ENCODE measurements around the gene TLR8. TPM values are rescaled to one million over a fixed set of nuclear protein-coding genes. Genes with fewer than 3 reads are reported as not detected.
A peak's percentile ranks its signal among the peaks of the same experiment; 100 is the strongest.

TLR8 gene
- total RNA-seq, result 1.5 TPM
- long read RNA-seq, result 0 reads

DNA sequence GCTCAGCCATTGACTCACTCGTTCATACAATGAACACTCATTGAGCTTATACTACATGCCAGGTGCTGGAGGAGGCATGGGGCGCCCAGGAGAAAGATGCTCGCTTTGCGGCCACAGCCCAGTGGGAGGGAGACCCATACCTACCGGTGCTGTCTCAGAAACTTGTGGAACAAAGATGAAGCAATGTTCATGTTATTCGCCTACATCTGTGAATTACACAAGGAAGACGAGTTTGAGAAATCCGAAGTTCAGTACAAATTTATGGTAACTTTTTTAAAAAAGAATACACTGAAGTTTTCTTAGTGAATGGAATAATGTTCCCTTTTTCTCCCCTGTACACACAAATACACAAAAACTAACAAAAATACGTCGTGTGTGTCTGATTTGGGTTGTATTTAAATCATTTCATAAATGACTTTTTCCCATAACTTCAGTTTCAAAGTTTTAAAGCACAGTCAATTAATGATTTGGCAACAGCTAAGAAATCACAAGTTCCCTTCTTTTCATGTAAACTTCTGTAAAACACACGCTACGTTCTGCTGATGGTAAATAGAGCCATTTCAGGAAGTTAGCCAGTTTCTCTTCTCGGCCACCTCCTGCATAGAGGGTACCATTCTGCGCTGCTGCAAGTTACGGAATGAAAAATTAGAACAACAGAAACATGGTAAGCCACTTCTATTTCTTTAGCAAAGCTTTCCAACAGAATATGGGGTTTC lies at the start of gene TLR8:
TLR8 (plus strand) TSS at position 575 of the 716 bp plus-strand sequence; CDS start at position 662, 87 bp downstream.
- intact Hi-C loops (cut with DNase I), result no loop called here
- no peak for ATAC-seq
- DNase-seq (ENCODE audit: missing footprints), result no peak

DNA sequence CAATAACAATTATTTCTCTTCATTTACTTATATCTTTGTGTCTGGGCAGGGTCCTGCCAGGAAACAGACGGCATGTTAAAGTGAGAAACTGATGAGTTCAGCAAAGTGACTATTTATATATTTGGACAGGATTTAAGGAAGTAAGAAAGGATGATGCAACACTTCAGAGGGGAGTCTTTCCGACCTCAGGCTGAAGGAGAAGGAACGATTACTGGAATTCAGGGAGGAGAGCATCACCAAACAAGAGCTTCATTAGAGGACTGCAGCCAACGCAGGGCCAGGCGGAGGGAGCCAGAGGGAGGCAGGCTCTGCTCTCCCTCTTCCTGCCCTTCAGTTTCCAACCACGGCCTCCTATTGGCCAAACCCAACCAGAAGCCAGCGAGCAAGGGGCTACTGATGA lies 41.1 kb upstream of the TLR8 start:
- ATAC-seq, result no peak
- peak; percentile 31 for DNase-seq (ENCODE audit: missing footprints)
- intact Hi-C loops (cut with DNase I), result no loop called here

DNA sequence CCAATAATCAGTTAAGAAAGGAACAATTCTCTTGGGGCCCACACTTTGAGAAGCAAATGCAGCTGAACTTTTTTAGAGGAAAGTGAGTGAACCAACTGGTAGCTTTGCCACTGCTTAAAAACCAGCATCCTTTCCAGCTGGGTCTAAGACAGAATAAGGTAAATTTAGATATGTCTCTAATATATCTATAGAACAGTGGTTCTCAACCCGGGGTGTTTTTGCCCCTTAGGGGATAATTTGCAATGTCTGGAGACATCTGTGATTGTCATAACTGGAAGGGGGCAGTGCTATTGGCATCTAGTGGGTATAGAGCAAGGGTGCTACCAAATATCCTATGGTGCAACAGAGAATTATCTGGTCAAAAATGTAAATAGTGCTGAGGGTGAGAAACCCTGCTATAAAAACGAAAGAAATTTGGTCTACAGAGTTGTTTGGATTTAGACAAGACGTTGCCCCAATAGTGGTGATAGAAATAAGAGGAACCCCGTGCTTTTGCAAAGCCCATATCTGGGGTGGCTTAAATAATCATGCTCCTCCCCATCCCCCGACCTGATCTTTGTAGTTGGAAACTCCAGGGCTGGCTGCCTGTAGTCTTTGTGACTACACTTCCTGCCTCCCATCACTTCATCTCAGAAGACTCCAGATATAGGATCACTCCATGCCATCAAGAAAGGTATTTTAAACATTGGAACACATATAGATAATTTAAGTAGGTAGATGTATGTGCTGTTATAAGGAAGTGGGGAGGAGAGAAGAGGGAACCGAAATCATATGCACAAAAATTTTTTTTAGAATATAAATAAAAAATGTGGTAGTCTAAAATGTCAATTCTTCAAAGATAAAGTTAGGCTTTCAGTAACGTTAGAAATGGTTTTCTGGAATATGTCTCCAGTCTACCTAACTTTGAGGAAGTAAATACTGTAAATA lies 39.7 kb upstream of the TLR8 start, which contains the start of gene TLR7:
TLR7 (plus strand) TSS at position 622 of the 927 bp plus-strand sequence. CDS start 507 bp downstream, outside the sequence.
- DNase-seq (ENCODE audit: missing footprints), result no peak
- intact Hi-C loops (cut with DNase I), result no loop called here
- ATAC-seq, result no peak

DNA sequence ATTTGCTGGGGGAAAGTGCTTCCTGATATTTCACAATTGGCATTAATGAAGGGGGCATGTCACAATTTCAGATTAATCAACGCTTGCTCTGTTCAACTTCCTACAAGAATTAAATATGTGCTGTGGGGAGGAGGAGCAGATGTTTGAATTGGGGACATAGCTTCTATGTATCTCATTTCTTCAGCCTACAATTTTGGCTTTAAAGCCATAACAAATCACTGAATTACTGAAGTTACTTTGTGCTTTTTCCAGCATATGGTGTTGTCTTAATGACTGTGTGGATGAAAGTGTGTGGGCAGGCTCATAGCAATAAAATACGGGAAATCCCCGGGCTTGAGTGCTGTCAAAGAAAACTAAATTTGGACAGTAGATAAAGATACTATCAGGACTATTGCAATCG lies 38.7 kb upstream of the TLR8 start:
- DNase-seq (ENCODE audit: missing footprints) (no peak), ATAC-seq (no peak)
- intact Hi-C loops (cut with DNase I), result no loop called here

DNA sequence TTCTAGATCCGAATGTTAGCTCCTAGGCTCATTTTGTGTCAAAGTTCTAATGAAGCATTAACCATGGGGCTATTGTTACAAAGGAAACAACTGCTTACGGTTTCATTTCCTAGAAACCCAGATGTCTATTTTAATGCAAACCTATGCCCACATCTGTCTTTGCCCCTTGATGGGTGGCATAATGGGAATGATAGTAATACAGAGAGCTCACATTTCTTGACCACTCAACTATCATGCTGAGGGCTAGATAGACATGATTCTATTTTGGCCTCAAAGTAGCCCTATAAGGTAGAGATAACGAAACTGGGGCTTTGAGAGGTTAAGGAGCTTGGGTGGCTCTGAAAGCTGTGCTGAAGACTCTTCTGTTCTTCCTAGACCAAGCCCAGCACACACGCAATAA lies 37.7 kb upstream of the TLR8 start:
- DNase-seq (ENCODE audit: missing footprints), result no peak
- intact Hi-C loops (cut with DNase I), result no loop called here
- ATAC-seq, result no peak

DNA sequence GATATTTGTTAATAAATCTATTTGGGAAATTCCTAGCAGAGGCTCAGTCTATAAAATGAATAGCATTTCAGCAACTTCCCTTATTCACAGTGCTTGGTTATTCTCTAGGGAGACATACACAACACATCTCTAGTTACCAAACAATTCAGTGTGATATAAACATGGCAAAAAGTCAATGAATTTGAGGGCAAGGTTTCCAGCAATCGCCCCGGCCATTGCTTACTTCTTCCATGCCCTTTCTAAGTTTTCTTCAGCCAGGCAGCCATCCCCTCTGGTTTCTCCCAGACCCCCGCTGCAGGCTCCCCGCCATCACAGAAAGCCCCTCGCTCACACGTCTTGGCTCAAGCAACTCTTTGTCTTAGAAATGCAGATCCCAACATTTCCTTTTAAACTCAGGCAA lies 35.2 kb upstream of the TLR8 start:
- intact Hi-C loops (cut with DNase I), result no loop called here
- DNase-seq (ENCODE audit: missing footprints), result no peak
- no peak for ATAC-seq

DNA sequence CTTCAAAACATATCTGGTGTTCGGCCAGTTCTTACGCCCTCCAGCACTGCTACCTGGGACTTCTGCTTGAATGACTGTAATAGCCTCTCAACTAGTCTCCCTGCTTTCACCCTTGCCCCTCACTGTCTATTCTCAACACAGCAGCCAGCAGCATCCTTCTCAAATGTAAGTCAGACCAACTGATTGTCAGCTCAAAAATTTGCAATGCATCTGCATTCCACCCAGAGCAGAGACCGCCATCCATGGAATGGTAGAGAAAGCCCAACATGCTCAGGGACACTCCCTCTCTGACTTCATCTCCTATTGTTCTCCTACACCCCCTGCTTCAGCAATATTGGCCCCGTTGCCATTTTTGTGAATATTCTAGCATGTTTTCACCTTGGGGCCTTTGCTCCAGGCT lies 33.7 kb upstream of the TLR8 start:
- no peak for ATAC-seq
- DNase-seq (ENCODE audit: missing footprints), result no peak
- intact Hi-C loops (cut with DNase I), result no loop called here

DNA sequence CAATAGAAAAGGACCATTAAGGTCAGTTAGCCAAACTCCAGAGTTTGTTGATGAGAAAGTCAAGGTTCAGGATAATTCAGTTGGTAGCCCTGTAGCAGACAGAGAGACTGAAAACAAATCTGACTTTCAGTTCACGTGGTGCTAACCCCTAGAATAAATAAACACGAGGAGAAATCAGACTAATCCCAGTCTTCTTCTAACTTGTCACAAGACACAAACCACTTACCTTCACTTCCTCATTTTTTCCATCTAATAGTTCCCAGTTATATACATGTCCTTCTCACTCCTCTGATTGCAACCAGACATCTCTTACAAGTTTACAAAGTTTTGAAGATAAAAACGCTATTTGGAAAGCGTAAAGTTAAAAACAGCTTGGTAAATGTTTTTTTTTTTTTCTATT lies 31.8 kb upstream of the TLR8 start:
- DNase-seq (ENCODE audit: missing footprints), result no peak
- intact Hi-C loops (cut with DNase I), result no loop called here
- no peak for ATAC-seq

DNA sequence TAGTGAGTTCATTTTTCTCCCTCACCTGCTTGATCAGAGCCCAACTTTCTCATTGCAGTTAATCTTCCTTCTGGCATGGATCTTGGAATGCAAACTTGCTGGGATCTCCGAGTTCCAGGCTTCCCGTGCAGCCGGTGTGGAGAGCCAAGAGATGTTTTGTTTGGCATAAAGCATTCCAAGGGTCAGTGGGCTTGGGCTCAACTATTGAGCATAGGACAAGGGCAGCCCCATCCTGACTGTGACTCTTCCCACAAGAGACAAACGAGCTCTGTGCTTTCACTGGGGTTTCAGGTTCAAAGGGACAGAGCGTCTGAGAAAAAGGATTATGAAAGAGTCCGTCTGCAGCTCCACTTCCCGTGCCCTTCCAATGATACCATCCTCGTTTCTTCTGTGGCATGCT lies 29.0 kb upstream of the TLR8 start:
- intact Hi-C loops (cut with DNase I), result no loop called here
- DNase-seq (ENCODE audit: missing footprints) (no peak), ATAC-seq (no peak)

DNA sequence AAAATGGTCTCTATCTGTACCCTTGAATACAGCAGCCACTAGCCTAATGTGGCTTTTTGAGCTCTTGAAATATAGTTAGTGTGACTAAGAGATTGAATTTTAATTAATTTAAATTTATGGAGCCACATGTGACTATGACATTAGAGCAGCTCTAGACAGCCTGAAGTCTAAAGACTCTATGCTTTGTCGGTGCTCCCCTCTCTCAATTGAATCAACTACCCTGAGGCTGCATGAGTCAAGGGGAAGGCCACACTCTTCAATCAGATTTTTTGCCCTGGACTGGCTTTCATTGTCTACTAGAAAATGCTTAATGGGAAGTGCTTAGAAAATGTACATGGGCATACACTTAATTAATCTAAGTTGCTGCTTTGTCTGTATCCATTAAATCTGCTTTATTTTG lies 27.9 kb upstream of the TLR8 start:
- intact Hi-C loops (cut with DNase I), result no loop called here
- no peak for ATAC-seq
- DNase-seq (ENCODE audit: missing footprints), result no peak

DNA sequence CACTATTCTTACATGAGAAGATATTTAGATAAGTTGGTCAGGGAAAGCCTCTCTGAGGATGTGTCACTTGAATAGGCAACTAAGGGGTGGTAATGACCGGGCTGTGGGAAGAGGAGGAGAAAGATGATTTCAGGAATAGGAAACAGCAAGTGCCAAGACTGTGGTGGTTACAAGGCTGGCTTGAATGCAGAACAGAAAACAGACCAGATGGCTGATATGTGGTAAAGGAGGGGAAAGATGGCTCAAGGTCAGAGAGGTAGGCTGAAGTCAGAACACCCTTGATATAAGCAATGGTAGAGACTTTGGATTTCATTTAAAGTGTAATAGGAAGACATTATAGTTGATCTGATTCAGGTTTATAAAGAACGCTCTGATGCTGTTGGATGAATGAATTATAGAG lies 24.5 kb upstream of the TLR8 start:
- ATAC-seq, result no peak
- intact Hi-C loops (cut with DNase I), result no loop called here
- DNase-seq (ENCODE audit: missing footprints), result no peak

DNA sequence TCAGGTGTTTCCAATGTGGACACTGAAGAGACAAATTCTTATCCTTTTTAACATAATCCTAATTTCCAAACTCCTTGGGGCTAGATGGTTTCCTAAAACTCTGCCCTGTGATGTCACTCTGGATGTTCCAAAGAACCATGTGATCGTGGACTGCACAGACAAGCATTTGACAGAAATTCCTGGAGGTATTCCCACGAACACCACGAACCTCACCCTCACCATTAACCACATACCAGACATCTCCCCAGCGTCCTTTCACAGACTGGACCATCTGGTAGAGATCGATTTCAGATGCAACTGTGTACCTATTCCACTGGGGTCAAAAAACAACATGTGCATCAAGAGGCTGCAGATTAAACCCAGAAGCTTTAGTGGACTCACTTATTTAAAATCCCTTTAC lies 20.9 kb upstream of the TLR8 start:
- no peak for DNase-seq (ENCODE audit: missing footprints)
- intact Hi-C loops (cut with DNase I), result no loop called here
- no peak for ATAC-seq

DNA sequence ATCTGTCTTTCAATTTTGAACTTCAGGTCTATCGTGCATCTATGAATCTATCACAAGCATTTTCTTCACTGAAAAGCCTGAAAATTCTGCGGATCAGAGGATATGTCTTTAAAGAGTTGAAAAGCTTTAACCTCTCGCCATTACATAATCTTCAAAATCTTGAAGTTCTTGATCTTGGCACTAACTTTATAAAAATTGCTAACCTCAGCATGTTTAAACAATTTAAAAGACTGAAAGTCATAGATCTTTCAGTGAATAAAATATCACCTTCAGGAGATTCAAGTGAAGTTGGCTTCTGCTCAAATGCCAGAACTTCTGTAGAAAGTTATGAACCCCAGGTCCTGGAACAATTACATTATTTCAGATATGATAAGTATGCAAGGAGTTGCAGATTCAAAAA lies 19.9 kb upstream of the TLR8 start:
- ATAC-seq (no peak), DNase-seq (ENCODE audit: missing footprints) (no peak)
- intact Hi-C loops (cut with DNase I), result no loop called here

DNA sequence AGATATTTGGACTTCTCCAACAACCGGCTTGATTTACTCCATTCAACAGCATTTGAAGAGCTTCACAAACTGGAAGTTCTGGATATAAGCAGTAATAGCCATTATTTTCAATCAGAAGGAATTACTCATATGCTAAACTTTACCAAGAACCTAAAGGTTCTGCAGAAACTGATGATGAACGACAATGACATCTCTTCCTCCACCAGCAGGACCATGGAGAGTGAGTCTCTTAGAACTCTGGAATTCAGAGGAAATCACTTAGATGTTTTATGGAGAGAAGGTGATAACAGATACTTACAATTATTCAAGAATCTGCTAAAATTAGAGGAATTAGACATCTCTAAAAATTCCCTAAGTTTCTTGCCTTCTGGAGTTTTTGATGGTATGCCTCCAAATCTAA lies 19.3 kb upstream of the TLR8 start:
- intact Hi-C loops (cut with DNase I), result no loop called here

DNA sequence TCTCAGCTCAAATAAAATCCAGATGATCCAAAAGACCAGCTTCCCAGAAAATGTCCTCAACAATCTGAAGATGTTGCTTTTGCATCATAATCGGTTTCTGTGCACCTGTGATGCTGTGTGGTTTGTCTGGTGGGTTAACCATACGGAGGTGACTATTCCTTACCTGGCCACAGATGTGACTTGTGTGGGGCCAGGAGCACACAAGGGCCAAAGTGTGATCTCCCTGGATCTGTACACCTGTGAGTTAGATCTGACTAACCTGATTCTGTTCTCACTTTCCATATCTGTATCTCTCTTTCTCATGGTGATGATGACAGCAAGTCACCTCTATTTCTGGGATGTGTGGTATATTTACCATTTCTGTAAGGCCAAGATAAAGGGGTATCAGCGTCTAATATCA lies 18.7 kb upstream of the TLR8 start:
- no peak for DNase-seq (ENCODE audit: missing footprints)
- ATAC-seq, result no peak
- intact Hi-C loops (cut with DNase I), result no loop called here

More for the DNA sequence above, 19.3 kb upstream of the TLR8 start:
- no peak for DNase-seq (ENCODE audit: missing footprints)
- ATAC-seq, result no peak

DNA sequence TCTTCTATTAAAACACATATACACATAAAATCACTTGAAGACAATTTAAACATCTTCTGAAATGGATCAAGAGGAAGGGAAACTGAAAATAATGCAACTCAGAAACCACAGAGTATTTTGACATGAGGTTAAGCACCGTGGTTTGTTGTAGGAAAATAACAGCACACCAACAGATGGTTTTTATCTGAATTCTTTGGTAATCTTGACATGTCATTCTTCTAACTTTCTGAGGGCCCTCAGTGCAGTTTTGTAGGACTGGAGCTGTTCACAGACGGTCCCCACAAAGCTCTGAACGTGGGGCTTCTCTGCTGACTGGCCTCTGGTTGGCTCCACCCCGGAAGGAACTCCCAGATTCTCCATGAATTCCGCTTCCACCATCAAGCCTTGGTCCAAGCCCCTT lies 16.0 kb upstream of the TLR8 start:
- no peak for ATAC-seq
- intact Hi-C loops (cut with DNase I), result loop anchor here (10.0 kb wide), 1 partner anchor 76 kb away; no protein-coding TSS in a partner anchor
- DNase-seq (ENCODE audit: missing footprints), result no peak

DNA sequence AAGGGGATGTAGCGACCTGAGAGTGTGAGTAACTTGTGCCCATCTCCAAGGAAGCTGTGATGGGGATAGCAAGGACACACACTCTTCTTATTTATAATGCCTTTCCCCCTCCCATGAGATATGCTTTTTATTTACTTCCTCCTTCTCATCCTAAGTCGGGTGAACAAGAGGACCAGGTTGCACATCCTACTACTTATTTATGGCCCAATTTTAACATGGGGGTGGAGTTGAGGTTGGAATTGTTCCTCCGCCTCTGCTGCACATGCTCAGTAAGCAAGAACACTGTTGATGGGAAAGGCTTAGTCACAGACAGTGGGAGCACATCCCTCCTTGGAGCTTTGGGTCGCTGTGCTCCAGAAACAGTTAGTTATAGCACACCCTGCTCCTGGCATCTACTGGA lies 15.2 kb upstream of the TLR8 start:
- intact Hi-C loops (cut with DNase I), result loop anchor here (10.0 kb wide), 1 partner anchor 76 kb away; no protein-coding TSS in a partner anchor
- ATAC-seq (no peak), DNase-seq (ENCODE audit: missing footprints) (no peak)

DNA sequence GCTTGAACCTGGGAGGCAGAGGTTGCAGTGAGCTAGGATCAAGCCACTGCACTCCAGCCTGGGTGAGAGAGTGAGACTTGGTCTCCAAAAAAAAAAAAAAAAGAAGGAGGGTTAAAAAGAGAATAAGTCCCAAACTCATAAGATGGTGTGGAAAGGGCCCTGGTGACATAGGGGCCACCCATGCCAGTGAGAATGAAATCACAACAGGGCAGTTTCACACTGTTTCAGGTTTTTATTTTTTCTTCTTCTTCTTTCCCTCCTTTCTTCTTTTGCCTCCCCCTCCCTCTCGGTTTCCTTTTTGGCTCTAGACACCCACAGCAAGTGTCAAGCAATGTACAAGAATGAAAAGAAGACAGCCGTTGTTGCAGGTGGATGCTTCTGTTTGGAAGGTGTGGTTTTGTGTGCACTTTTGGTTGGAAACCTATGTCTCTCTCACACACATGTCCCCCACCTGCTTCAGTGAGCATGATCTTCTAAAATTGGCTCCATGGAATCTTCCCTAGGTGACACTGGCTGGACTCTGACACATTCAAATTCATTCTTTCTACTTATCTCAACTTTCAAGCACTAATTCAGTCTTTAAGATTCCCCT lies 14.4 kb upstream of the TLR8 start:
- intact Hi-C loops (cut with DNase I), result loop anchor here (10.0 kb wide), 1 partner anchor 77 kb away; no protein-coding TSS in a partner anchor
- ATAC-seq, result no peak
- no peak for DNase-seq (ENCODE audit: missing footprints)

DNA sequence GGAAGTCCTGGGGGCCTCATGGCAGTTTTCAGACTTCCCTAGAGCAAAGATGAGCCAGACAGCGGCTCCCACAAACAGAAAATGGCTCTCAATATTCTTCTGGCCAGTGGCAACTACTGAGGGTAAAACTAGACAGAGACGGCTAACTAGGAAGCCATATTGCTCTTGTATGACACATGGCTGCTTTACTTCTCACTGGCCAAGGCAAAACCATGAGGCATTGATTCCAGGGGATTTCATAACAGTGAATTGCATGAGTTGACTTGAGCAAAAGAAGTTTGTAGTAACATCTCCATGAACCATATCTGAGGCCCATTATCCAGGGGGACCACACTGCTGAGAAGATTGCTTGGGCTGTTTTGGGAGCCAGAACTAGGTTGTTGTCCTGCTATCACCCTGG lies 13.7 kb upstream of the TLR8 start:
- no peak for ATAC-seq
- no peak for DNase-seq (ENCODE audit: missing footprints)
- intact Hi-C loops (cut with DNase I), result loop anchor here (10.0 kb wide), 1 partner anchor 78 kb away; no protein-coding TSS in a partner anchor
